NCI-H2227 (cell line): Measurements from ENCODE around the gene GNAO1.
"Not testable (repeated sequence)": the region's sequence is repeated elsewhere in the genome, so short reads cannot be mapped to it uniquely, and the experiment has no call there.

Source experiments
- DNase-seq: peaks from one replicate; lab custom pipeline; 2025; ENCODE audit not compliant: unreplicated experiment; lab: John Stamatoyannopoulos, UW

Gene GNAO1

GRCh38 chr16:56379044-56379443 lies 187.8 kb downstream of the GNAO1 start:
- DNase-seq: not testable (repeated sequence)

GRCh38 chr16:56380778-56381485 lies 189.6 kb downstream of the GNAO1 start:
- DNase-seq: not testable (repeated sequence)

GRCh38 chr16:56382459-56382858 lies 191.2 kb downstream of the GNAO1 start:
- no peak for DNase-seq

- no peak for DNase-seq
Measured at GRCh38 chr16:56382901-56383355, 191.6 kb downstream of the GNAO1 start.

- no peak for DNase-seq
Measured at GRCh38 chr16:56384074-56384721, 192.9 kb downstream of the GNAO1 start.

GRCh38 chr16:56387396-56387795 lies 196.1 kb downstream of the GNAO1 start:
- DNase-seq: no peak

- no peak for DNase-seq
Measured at GRCh38 chr16:56388209-56388608, 196.9 kb downstream of the GNAO1 start.

GRCh38 chr16:56389554-56389953 lies 198.3 kb downstream of the GNAO1 start:
- DNase-seq: no peak

GRCh38 chr16:56396724-56397123 lies 205.4 kb downstream of the GNAO1 start:
- DNase-seq: not testable (repeated sequence)

GRCh38 chr16:56399047-56399446 lies 207.8 kb downstream of the GNAO1 start:
- no peak for DNase-seq

GRCh38 chr16:56399486-56399885 lies 208.2 kb downstream of the GNAO1 start:
- DNase-seq: no peak

- peak; percentile 12 for DNase-seq
Measured at GRCh38 chr16:56400458-56400857, 209.2 kb downstream of the GNAO1 start.

GRCh38 chr16:56401482-56401881 lies 210.2 kb downstream of the GNAO1 start:
- DNase-seq: peak; percentile 1

- DNase-seq: no peak
Measured at GRCh38 chr16:56405977-56406672, 214.8 kb downstream of the GNAO1 start.
